A673 (cell line): ENCODE results near the gene CHSY3. TPM values are rescaled to one million over a fixed set of nuclear protein-coding genes. Genes with fewer than 3 reads are reported as not detected.

Experiments used
- BruUV-seq: library from RNA; stranded (reverse); fragments of 400-500 nt; replicated peaks from 2 replicates; lab custom pipeline; 2021; lab: Mats Ljungman, UMichigan
- CTCF ChIA-PET: fragments of 300-600 bp; sonication (Branson Sonifier 250); formaldehyde crosslinking; loops from one replicate; lab custom pipeline; 2022; ENCODE audit warnings: antibody characterized with exemption; lab: Charles Lee
- POLR2A ChIA-PET: fragments of 300-600 bp; sonication (Branson Sonifier 250); formaldehyde crosslinking; loops from one replicate; lab custom pipeline; 2022; ENCODE audit warnings: antibody characterized with exemption; ENCODE audit not compliant: low non-redundant PET; lab: Charles Lee
- DNase-seq: peaks from one replicate; pipeline ENCODE4 v3.0.0-alpha.2; 2015; ENCODE audit warnings: low spot score
- H3K27ac ChIP-seq: fragments of 200-600 bp; sonication (generic); 2 replicates; pipeline ENCODE4 v1.5.1; 2016; ENCODE audit warnings: mixed run types, low read depth, mild to moderate bottlenecking, mixed read lengths, antibody characterized with exemption, low read length; ENCODE audit not compliant: poor library complexity, severe bottlenecking
- H3K27me3 ChIP-seq: fragments of 200-600 bp; sonication (generic); replicated peaks from 2 replicates; pipeline ENCODE4 v1.6.1; 2017; ENCODE audit warnings: mixed run types, low read depth, mild to moderate bottlenecking, mixed read lengths, antibody characterized with exemption, low read length; ENCODE audit not compliant: insufficient read depth, poor library complexity
- H3K36me3 ChIP-seq: fragments of 200-600 bp; sonication (generic); 2 replicates; pipeline ENCODE4 v1.6.1; 2016; ENCODE audit warnings: mixed run types, mild to moderate bottlenecking, mixed read lengths, antibody characterized with exemption, low read length; ENCODE audit not compliant: insufficient read depth, poor library complexity, severe bottlenecking
- H3K4me1 ChIP-seq: fragments of 200-600 bp; sonication (generic); 2 replicates; pipeline ENCODE4 v1.6.1; 2017; ENCODE audit warnings: mixed run types, mild to moderate bottlenecking, mixed read lengths, antibody characterized with exemption, low read length; ENCODE audit not compliant: insufficient read depth, poor library complexity, severe bottlenecking
- H3K4me3 ChIP-seq: fragments of 200-600 bp; sonication (generic); 2 replicates; pipeline ENCODE4 v1.5.1; 2016; ENCODE audit warnings: low read depth, mixed run types, mild to moderate bottlenecking, mixed read lengths, low read length; ENCODE audit not compliant: poor library complexity, severe bottlenecking
- H3K9me3 ChIP-seq: fragments of 200-600 bp; sonication (generic); 2 replicates; pipeline ENCODE4 v1.6.1; 2016; ENCODE audit warnings: mixed run types, low read depth, mild to moderate bottlenecking, mixed read lengths, antibody characterized with exemption, low read length; ENCODE audit not compliant: poor library complexity, severe bottlenecking
- CTCF ChIP-seq: fragments of 300-800, 200-600 bp; sonication (generic); conservative IDR thresholded peaks from 2 replicates; pipeline ENCODE4 v1.5.1; 2017; ENCODE audit warnings: low read depth, mild to moderate bottlenecking, antibody characterized with exemption, low read length, moderate library complexity, mixed read lengths
- EZH2 ChIP-seq: fragments of 200-600 bp; sonication (generic); IDR thresholded peaks from 2 replicates; pipeline ENCODE4 v1.6.1; 2017; ENCODE audit warnings: borderline replicate concordance, low read depth, mild to moderate bottlenecking, mixed read lengths, antibody characterized with exemption, low read length; ENCODE audit not compliant: poor library complexity, severe bottlenecking
- intact Hi-C: fragments of 100-400 bp; cut with micrococcal nuclease; formaldehyde crosslinking; loops from one replicate; pipeline ENCODE4 v1.10.0; 2022; ENCODE audit not compliant: unreplicated experiment
- total RNA-seq: library from RNA; stranded (reverse); gene quantifications from 2 replicates; pipeline ENCODE4 v1.2.3, GENCODE V29; 2021

Gene CHSY3
- total RNA-seq, 1 experiment from 2014 or later = not detected

GRCh38 chr5:129945774-129946270 lies 41.6 kb downstream of the CHSY3 start:
- H3K9me3 ChIP-seq = no peaks in the 10 kb centered on the region
- POLR2A ChIA-PET = no interaction called here
- BruUV-seq = no TSS peak
- intact Hi-C loops = no loop called here
- no peak overlapping the region for H3K4me3 ChIP-seq
- H3K4me1 ChIP-seq = no peaks in the 10 kb centered on the region
- no peaks in the 10 kb centered on the region for H3K36me3 ChIP-seq
- H3K27me3 ChIP-seq = no peaks in the 10 kb centered on the region
- TF ChIP-seq EZH2 (no peak), CTCF (no peak)
- DNase-seq = no peak
- H3K27ac ChIP-seq = no peak overlapping the region
- CTCF ChIA-PET = no interaction called here

- no peaks in the 10 kb centered on the region for H3K36me3 ChIP-seq
- TF ChIP-seq EZH2 (no peak), CTCF (no peak)
- ChIA-PET CTCF (no interaction called here), POLR2A (no interaction called here)
- H3K4me1 ChIP-seq = no peaks in the 10 kb centered on the region
- DNase-seq = no peak
- BruUV-seq = no TSS peak
- no peak overlapping the region for H3K27ac ChIP-seq
- no peak overlapping the region for H3K4me3 ChIP-seq
- H3K27me3 ChIP-seq = no peaks in the 10 kb centered on the region
- H3K9me3 ChIP-seq = no peaks in the 10 kb centered on the region
- intact Hi-C loops = no loop called here
Measured at GRCh38 chr5:129951039-129951438, 46.8 kb downstream of the CHSY3 start.

- no peaks in the 10 kb centered on the region for H3K9me3 ChIP-seq
- H3K4me1 ChIP-seq = no peaks in the 10 kb centered on the region
- no peaks in the 10 kb centered on the region for H3K27me3 ChIP-seq
- TF ChIP-seq CTCF (no peak), EZH2 (no peak)
- intact Hi-C loops = no loop called here
- CTCF ChIA-PET = no interaction called here
- no peak for DNase-seq
- no peak overlapping the region for H3K27ac ChIP-seq
- POLR2A ChIA-PET = no interaction called here
- H3K36me3 ChIP-seq = no peaks in the 10 kb centered on the region
- H3K4me3 ChIP-seq = no peak overlapping the region
- no TSS peak for BruUV-seq
Measured at GRCh38 chr5:129958581-129958980, 54.3 kb downstream of the CHSY3 start.
